GM12878 (cell line): ENCODE measurements around the gene PTAFR. TPM values are rescaled to one million over a fixed set of nuclear protein-coding genes. Genes with fewer than 3 reads are reported as not detected.

ENCODE experiments used
- ATAC-seq: fragments of 200-7000 bp; cut with Tn5 transposase; 3 replicates; pipeline ENCODE4 v1.9.1; 2020; ENCODE audit warnings: mild to moderate bottlenecking, moderate library complexity
- BruUV-seq: library from RNA; stranded (reverse); fragments of 400-500 nt; replicated peaks from 2 replicates; lab custom pipeline; 2021; lab: Mats Ljungman, UMichigan
- CTCF ChIA-PET: fragments of 300-600 bp; sonication (Branson Sonifier 250); formaldehyde crosslinking; extraction: SDS; loops from one replicate; lab custom pipeline; 2021; ENCODE audit warnings: inconsistent platforms; lab: Yijun Ruan, JAX
- POLR2A ChIA-PET: fragments of 350-600 bp; formaldehyde crosslinking; extraction: SDS; loops from one replicate; lab custom pipeline; 2021; ENCODE audit warnings: inconsistent platforms; lab: Charles Lee
- RAD21 ChIA-PET: fragments of 300-600 bp; sonication (Branson Sonifier 250); formaldehyde crosslinking; loops from one replicate; lab custom pipeline; 2023; ENCODE audit warnings: antibody characterized with exemption; ENCODE audit not compliant: unreplicated experiment; lab: Charles Lee
- SMC1A ChIA-PET: fragments of 300-600 bp; sonication (Branson Sonifier 250); formaldehyde crosslinking; loops from one replicate; lab custom pipeline; 2023; ENCODE audit not compliant: unreplicated experiment, uncharacterized antibody; lab: Charles Lee
- DNase-seq: peaks from one replicate; pipeline ENCODE4 v3.0.0-alpha.2; 2011; ENCODE audit warnings: low read depth, low spot score
- FAIRE-seq: peaks from 3 replicates; lab custom pipeline; 2011; peaks lifted over from hg19 to GRCh38; lab: Jason Lieb, UNC
- H2AFZ ChIP-seq: 2 replicates; pipeline ENCODE4 v1.6.0; 2011; ENCODE audit warnings: low read depth, low read length, control low read depth; ENCODE audit not compliant: control insufficient read depth
- H3K27ac ChIP-seq: 2 replicates; pipeline ENCODE4 v1.5.1; 2011; ENCODE audit warnings: control low read depth; ENCODE audit not compliant: control insufficient read depth, insufficient read depth
- H3K27me3 ChIP-seq, 2 experiments: replicated peaks in 1 of 2; 2 replicates each; pipeline versions ENCODE4 v1.6.0 to v1.6.1; 2011; ENCODE audit warnings: low read length in 1 of 2; ENCODE audit not compliant: control insufficient read depth in 2 of 2, insufficient read depth in 2 of 2
- H3K36me3 ChIP-seq, 2 experiments: 2 replicates each; pipeline ENCODE4 v1.5.1; 2011; ENCODE audit warnings: low read length in 1 of 2; ENCODE audit not compliant: control insufficient read depth in 2 of 2, insufficient read depth in 2 of 2
- H3K4me1 ChIP-seq: 2 replicates; pipeline ENCODE4 v1.6.1; 2011; ENCODE audit warnings: mild to moderate bottlenecking, low read length, moderate library complexity, mixed read lengths; ENCODE audit not compliant: control insufficient read depth, insufficient read depth
- H3K4me2 ChIP-seq: 2 replicates; pipeline ENCODE4 v1.6.0; 2011; ENCODE audit warnings: control low read depth; ENCODE audit not compliant: control insufficient read depth, insufficient read depth
- H3K4me3 ChIP-seq: fragments of 200-600 bp; sonication (generic); 2 replicates; pipeline ENCODE4 v1.5.1; 2016
- H3K79me2 ChIP-seq: 2 replicates; pipeline ENCODE4 v1.6.0; 2011; ENCODE audit warnings: low read length; ENCODE audit not compliant: control insufficient read depth, insufficient read depth
- H3K9ac ChIP-seq: 2 replicates; pipeline ENCODE4 v1.8.0; 2011; ENCODE audit warnings: low read length, control low read depth, mixed read lengths; ENCODE audit not compliant: control insufficient read depth, insufficient read depth
- H3K9me3 ChIP-seq: replicated peaks from 3 replicates; pipeline ENCODE4 v1.5.1; 2011; ENCODE audit warnings: mild to moderate bottlenecking, low read length; ENCODE audit not compliant: control insufficient read depth, insufficient read depth
- H4K20me1 ChIP-seq: 2 replicates; pipeline ENCODE4 v1.6.0; 2011; ENCODE audit not compliant: control insufficient read depth, insufficient read depth
- BACH1 ChIP-seq: fragments of 450-650 bp; IDR thresholded peaks from 2 replicates; pipeline ENCODE4 v1.6.1; 2017; ENCODE audit warnings: mild to moderate bottlenecking, borderline replicate concordance
- BRCA1 ChIP-seq: IDR thresholded peaks from 2 replicates; pipeline ENCODE4 v1.6.1; 2011; ENCODE audit warnings: low read depth, low read length, improper control_type of control experiment
- CHD1 ChIP-seq: IDR thresholded peaks from 2 replicates; pipeline ENCODE4 v1.6.1; 2012; ENCODE audit warnings: low read depth, low read length, improper control_type of control experiment
- CREM ChIP-seq: IDR thresholded peaks from 2 replicates; pipeline ENCODE4 v1.6.1; 2014; ENCODE audit warnings: antibody characterized with exemption, low read depth
- EP300 ChIP-seq, 2 experiments: fragments of 150-350 bp in 1 of 2; IDR thresholded peaks; 2 replicates each; pipeline ENCODE4 v1.6.1; 2011 to 2012; ENCODE audit warnings: low read depth in 2 of 2, low read length in 2 of 2, borderline replicate concordance in 1 of 2, improper control_type of control experiment in 1 of 2, inconsistent platforms in 1 of 2; ENCODE audit not compliant: control insufficient read depth in 1 of 2
- HDAC6 ChIP-seq: fragments of 200-600 bp; sonication (generic); IDR thresholded peaks from one replicate; pipeline ENCODE4 v1.8.0; 2017; ENCODE audit warnings: antibody characterized with exemption; ENCODE audit not compliant: unreplicated experiment
- KAT2A ChIP-seq: conservative IDR thresholded peaks from 2 replicates; pipeline ENCODE4 v1.6.1; 2011; ENCODE audit warnings: low read depth, low read length; ENCODE audit not compliant: control insufficient read depth
- LARP7 ChIP-seq: fragments of 450-650 bp; IDR thresholded peaks from 2 replicates; pipeline ENCODE4 v1.6.1; 2017; ENCODE audit warnings: mild to moderate bottlenecking
- MYB ChIP-seq: fragments of 150-350 bp; IDR thresholded peaks from 2 replicates; pipeline ENCODE4 v1.6.1; 2014; ENCODE audit warnings: mild to moderate bottlenecking, low read depth, low read length, borderline replicate concordance
- PAX8 ChIP-seq: fragments of 450-650 bp; IDR thresholded peaks from 2 replicates; pipeline ENCODE4 v1.6.1; 2017; ENCODE audit warnings: mild to moderate bottlenecking, moderate library complexity
- RFX5 ChIP-seq: IDR thresholded peaks from 2 replicates; pipeline ENCODE4 v1.6.1; 2011; ENCODE audit warnings: low read depth, low read length, improper control_type of control experiment
- SIN3A ChIP-seq: IDR thresholded peaks from 2 replicates; pipeline ENCODE4 v1.6.1; 2012; ENCODE audit warnings: low read depth, low read length, improper control_type of control experiment
- SUZ12 ChIP-seq: fragments of 200-600 bp; sonication (generic); IDR thresholded peaks from one replicate; pipeline ENCODE4 v1.6.1; 2018; ENCODE audit warnings: antibody characterized with exemption, mild to moderate bottlenecking; ENCODE audit not compliant: unreplicated experiment
- ZBED1 ChIP-seq: IDR thresholded peaks from 2 replicates; pipeline ENCODE4 v1.6.1; 2016; ENCODE audit warnings: borderline replicate concordance
- ZNF24 ChIP-seq: fragments of 450-650 bp; IDR thresholded peaks from 2 replicates; pipeline ENCODE4 v1.6.1; 2017; ENCODE audit warnings: antibody characterized with exemption, mild to moderate bottlenecking
- WGBS: methylation state at CpG from one replicate; pipeline ENCODE4 v1.1.6; 2016; ENCODE audit warnings: low lambda C conversion rate; ENCODE audit not compliant: insufficient replicate concordance, insufficient coverage; ENCODE audit errors: missing lambda C conversion rate; 5-methylcytosine and 5-hydroxymethylcytosine counted together
- in situ Hi-C: fragments of 300-500 bp; cut with MboI; formaldehyde crosslinking; loops from 9 replicates; pipeline ENCODE4 v1.14.3; 2018; ENCODE audit warnings: mixed read lengths
- intact Hi-C: fragments of 100-400 bp; cut with micrococcal nuclease; formaldehyde crosslinking; loops from one replicate; pipeline ENCODE4 v1.14.2; 2022; ENCODE audit not compliant: unreplicated experiment
- polyA plus RNA-seq, 11 experiments: library from polyadenylated mRNA; depleted of rRNA in 4 of 11; unstranded in 6 of 11; stranded (reverse) in 5 of 11; fragments of >200 nt; fragmentation: Nextera tagmentation in 4 of 11; fragmentation: Illumina TruSeq in 1 of 11; extraction: Ambion mirVana in 4 of 11; extraction: Trizol in 1 of 11; gene quantifications; 1 replicate in 1 of 11; 2 replicates in 10 of 11; pipeline versions ENCODE4 v1.2.1 to v1.2.3, GENCODE V29; 2011 to 2016; ENCODE audit warnings: inconsistent platforms in 2 of 11, missing spikeins in 2 of 11, low read depth in 1 of 11
- total RNA-seq, 4 experiments: library from RNA; depleted of rRNA in 3 of 4; stranded (reverse); fragments of >200 nt in 3 of 4; fragmentation: Illumina TruSeq in 1 of 4; extraction: Trizol in 1 of 4; gene quantifications; 2 replicates each; pipeline versions ENCODE4 v1.2.1 to v1.2.3, GENCODE V29; 2013 to 2021
- TF ChIP-seq, protein P1 (sequence below): fragments of 450-650 bp; IDR thresholded peaks from 2 replicates; pipeline ENCODE4 v1.6.1; 2017; ENCODE audit warnings: borderline replicate concordance
- TF ChIP-seq, protein P2 (sequence below): IDR thresholded peaks from 2 replicates; pipeline ENCODE4 v1.6.1; 2011; ENCODE audit warnings: borderline replicate concordance, low read depth, mild to moderate bottlenecking, moderate library complexity, low read length; ENCODE audit not compliant: insufficient read depth, poor library complexity, severe bottlenecking
- TF ChIP-seq, protein P3 (sequence below): IDR thresholded peaks from 2 replicates; pipeline ENCODE4 v1.6.1; 2012; ENCODE audit warnings: mild to moderate bottlenecking, low read depth, low read length

PTAFR gene
- total and polyA plus RNA-seq, 10 of the 15 experiments (the other 5 are each of a cell fraction or from before 2014, with no cell fraction given): 17.5 to 251 (median 27.7) TPM

DNA sequence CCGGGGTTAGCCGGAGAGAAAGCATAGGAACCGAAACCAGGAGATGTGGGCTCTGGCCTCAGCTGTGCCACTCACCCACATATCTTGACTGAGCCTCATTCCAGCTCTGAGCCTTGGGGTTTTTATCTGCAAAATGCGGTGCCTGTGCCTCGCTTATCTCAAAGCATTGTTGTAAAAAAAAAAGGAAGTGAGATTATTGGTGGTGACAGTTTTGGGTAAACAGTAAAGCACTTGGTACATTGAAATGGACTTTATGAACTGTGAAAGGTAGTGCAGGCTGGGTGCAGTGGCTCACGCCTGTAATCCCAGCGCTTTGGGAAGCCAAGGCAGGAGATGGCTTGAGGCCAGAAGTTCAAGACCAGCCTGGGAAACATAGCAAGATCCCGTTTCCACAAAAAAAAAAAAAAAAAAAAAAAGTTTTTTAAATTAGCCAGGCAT, 3.8 kb downstream of the PTAFR start:
- ATAC-seq (peak; percentile 59), DNase-seq (peak; percentile 98), FAIRE-seq (peak; percentile 81)
- RAD21 ChIA-PET: interaction anchor here (0.9 to 9.6 kb wide), 14 partner anchors 9 to 116 kb away, joined by 3 to 139 read pairs (median 5); partner anchors contain the start of gene EYA3
- Histone ChIP-seq H3K4me3 (0 out of 2 replicates have a peak overlapping the region, but pooled peaks have one; percentile 30), H2AFZ (no peak overlapping the region), H3K9ac (peak overlapping the region; percentile 3; the same call in 1 of the 2 replicates), H3K36me3 (peaks cover 0 to 3% of the 10 kb centered on the region in 2 experiments; a peak in 1 of 4 replicates), H3K27me3 (no peaks in the 10 kb centered on the region), H3K9me3 (no peaks in the 10 kb centered on the region), H4K20me1 (no peaks in the 10 kb centered on the region), H3K4me2 (peak overlapping the region; percentile 53), H3K4me1 (peaks cover 82% of the 10 kb centered on the region), H3K27ac (peak overlapping the region; percentile 69), H3K79me2 (peaks cover 11% of the 10 kb centered on the region)
- CTCF ChIA-PET: interaction anchor here (0.8 to 4.4 kb wide), 9 partner anchors 11 to 82 kb away, joined by 3 to 57 read pairs (median 8); no protein-coding TSS in a partner anchor
- WGBS: 0% methylated on average over 7 of the region's 8 CpGs
- in situ Hi-C loops: no loop called here
- SMC1A ChIA-PET: interaction anchor here (0.7 to 7.6 kb wide), 14 partner anchors 12 to 89 kb away, joined by 3 to 101 read pairs (median 6); partner anchors contain the start of gene EYA3
- POLR2A ChIA-PET: interaction anchor here (0.7 to 7.3 kb wide), 14 partner anchors 10 to 545 kb away, joined by 3 to 64 read pairs (median 6); no protein-coding TSS in a partner anchor
- intact Hi-C loops: loop anchor here (1.0 to 10.0 kb wide), 6 partner anchors 27 to 308 kb away; no protein-coding TSS in a partner anchor
- BruUV-seq: TSS peak; percentile 29
- TF ChIP-seq, protein P1, sequence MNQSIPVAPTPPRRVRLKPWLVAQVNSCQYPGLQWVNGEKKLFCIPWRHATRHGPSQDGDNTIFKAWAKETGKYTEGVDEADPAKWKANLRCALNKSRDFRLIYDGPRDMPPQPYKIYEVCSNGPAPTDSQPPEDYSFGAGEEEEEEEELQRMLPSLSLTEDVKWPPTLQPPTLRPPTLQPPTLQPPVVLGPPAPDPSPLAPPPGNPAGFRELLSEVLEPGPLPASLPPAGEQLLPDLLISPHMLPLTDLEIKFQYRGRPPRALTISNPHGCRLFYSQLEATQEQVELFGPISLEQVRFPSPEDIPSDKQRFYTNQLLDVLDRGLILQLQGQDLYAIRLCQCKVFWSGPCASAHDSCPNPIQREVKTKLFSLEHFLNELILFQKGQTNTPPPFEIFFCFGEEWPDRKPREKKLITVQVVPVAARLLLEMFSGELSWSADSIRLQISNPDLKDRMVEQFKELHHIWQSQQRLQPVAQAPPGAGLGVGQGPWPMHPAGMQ: peak; percentile 49; the same call in 1 of the 2 replicates
- TF ChIP-seq HDAC6: no peak
- 0 out of 2 replicates have a peak, but pooled peaks have one; percentile 80 for TF ChIP-seq PAX8
- peak; percentile 85; the same call in 1 of the 2 replicates for TF ChIP-seq BACH1
- no peak for TF ChIP-seq KAT2A
- TF ChIP-seq CHD1: no peak
- TF ChIP-seq SIN3A: peak; percentile 63; the same call in 1 of the 2 replicates
- TF ChIP-seq MYB: 0 out of 2 replicates have a peak, but pooled peaks have one; percentile 53
- TF ChIP-seq, protein P2, sequence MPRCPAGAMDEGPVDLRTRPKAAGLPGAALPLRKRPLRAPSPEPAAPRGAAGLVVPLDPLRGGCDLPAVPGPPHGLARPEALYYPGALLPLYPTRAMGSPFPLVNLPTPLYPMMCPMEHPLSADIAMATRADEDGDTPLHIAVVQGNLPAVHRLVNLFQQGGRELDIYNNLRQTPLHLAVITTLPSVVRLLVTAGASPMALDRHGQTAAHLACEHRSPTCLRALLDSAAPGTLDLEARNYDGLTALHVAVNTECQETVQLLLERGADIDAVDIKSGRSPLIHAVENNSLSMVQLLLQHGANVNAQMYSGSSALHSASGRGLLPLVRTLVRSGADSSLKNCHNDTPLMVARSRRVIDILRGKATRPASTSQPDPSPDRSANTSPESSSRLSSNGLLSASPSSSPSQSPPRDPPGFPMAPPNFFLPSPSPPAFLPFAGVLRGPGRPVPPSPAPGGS: peak; percentile 85
- TF ChIP-seq EP300 (IDR thresholded peaks at IDR 0.05; ENCODE audit: borderline replicate concordance in 1 of 2, control insufficient read depth in 1 of 2, low read depth in 2 of 2, low read length in 2 of 2): peak; percentile 92 to 98
- peak; percentile 88 for TF ChIP-seq CREM
- no peak for TF ChIP-seq RFX5
- peak; percentile 99 for TF ChIP-seq ZNF24
- TF ChIP-seq, protein P3, sequence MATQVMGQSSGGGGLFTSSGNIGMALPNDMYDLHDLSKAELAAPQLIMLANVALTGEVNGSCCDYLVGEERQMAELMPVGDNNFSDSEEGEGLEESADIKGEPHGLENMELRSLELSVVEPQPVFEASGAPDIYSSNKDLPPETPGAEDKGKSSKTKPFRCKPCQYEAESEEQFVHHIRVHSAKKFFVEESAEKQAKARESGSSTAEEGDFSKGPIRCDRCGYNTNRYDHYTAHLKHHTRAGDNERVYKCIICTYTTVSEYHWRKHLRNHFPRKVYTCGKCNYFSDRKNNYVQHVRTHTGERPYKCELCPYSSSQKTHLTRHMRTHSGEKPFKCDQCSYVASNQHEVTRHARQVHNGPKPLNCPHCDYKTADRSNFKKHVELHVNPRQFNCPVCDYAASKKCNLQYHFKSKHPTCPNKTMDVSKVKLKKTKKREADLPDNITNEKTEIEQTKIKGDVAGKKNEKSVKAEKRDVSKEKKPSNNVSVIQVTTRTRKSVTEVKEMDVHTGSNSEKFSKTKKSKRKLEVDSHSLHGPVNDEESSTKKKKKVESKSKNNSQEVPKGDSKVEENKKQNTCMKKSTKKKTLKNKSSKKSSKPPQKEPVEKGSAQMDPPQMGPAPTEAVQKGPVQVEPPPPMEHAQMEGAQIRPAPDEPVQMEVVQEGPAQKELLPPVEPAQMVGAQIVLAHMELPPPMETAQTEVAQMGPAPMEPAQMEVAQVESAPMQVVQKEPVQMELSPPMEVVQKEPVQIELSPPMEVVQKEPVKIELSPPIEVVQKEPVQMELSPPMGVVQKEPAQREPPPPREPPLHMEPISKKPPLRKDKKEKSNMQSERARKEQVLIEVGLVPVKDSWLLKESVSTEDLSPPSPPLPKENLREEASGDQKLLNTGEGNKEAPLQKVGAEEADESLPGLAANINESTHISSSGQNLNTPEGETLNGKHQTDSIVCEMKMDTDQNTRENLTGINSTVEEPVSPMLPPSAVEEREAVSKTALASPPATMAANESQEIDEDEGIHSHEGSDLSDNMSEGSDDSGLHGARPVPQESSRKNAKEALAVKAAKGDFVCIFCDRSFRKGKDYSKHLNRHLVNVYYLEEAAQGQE: no peak
- TF ChIP-seq ZBED1: peak; percentile 82
- TF ChIP-seq BRCA1: no peak
- no peak for TF ChIP-seq SUZ12
- no peak for TF ChIP-seq LARP7
